Nephron (organoid): ENCODE results near the gene KCTD19.
A peak's percentile ranks its signal among the peaks of the same experiment; 100 is the strongest.

ENCODE experiments used
- H3K27ac Mint-ChIP-seq, 3 experiments: 2 replicates each; pipeline ENCODE4 v1.8.0; 2020; ENCODE audit warnings: mixed read lengths in 3 of 3, mild to moderate bottlenecking in 2 of 3, moderate library complexity in 1 of 3
- H3K27me3 Mint-ChIP-seq: 2 replicates; pipeline ENCODE4 v1.8.0; 2021; ENCODE audit warnings: low read depth, mild to moderate bottlenecking, moderate library complexity, mixed read lengths
- H3K36me3 Mint-ChIP-seq: 2 replicates; pipeline ENCODE4 v1.8.0; 2020; ENCODE audit warnings: low read depth, mixed read lengths
- H3K4me1 Mint-ChIP-seq: 2 replicates; pipeline ENCODE4 v1.8.0; 2020; ENCODE audit warnings: mixed read lengths
- H3K4me3 Mint-ChIP-seq, 3 experiments: 2 replicates each; pipeline ENCODE4 v1.8.0; 2020; ENCODE audit warnings: mild to moderate bottlenecking in 3 of 3, mixed read lengths in 3 of 3, moderate library complexity in 2 of 3
- H3K9me3 Mint-ChIP-seq: 2 replicates; pipeline ENCODE4 v1.8.0; 2020; ENCODE audit warnings: mixed read lengths
- CTCF ChIP-seq, 3 experiments: fragments of 200-600 bp; sonication (generic); IDR thresholded peaks; one replicate each; pipeline ENCODE4 v1.5.0; 2021; ENCODE audit warnings: antibody characterized with exemption in 3 of 3; ENCODE audit not compliant: unreplicated experiment in 3 of 3

Gene KCTD19

GRCh38 chr16:67250045-67250327 is 76.6 kb downstream of the KCTD19 start:
- peaks cover 31% of the 10 kb centered on the region for H3K4me1 Mint-ChIP-seq
- peaks cover 32% of the 10 kb centered on the region for H3K27me3 Mint-ChIP-seq
- no peak for TF ChIP-seq CTCF (IDR thresholded peaks at IDR 0.05; ENCODE audit: unreplicated experiment in 3 of 3)
- H3K4me3 Mint-ChIP-seq = peak overlapping the region; percentile 84 to 88 (median 86)
- peak overlapping the region in 2 of 3 experiments; percentile 56 to 58 for H3K27ac Mint-ChIP-seq
- H3K36me3 Mint-ChIP-seq = no peaks in the 10 kb centered on the region
- no peaks in the 10 kb centered on the region for H3K9me3 Mint-ChIP-seq

- Mint-ChIP-seq H3K27ac (peak overlapping the region; percentile 2 to 58 (median 56)), H3K36me3 (no peaks in the 10 kb centered on the region), H3K4me3 (peak overlapping the region; percentile 84 to 88 (median 86)), H3K9me3 (no peaks in the 10 kb centered on the region), H3K27me3 (peaks cover 32% of the 10 kb centered on the region), H3K4me1 (peaks cover 34% of the 10 kb centered on the region)
- TF ChIP-seq CTCF (IDR thresholded peaks at IDR 0.05; ENCODE audit: unreplicated experiment in 3 of 3) = no peak
Observed at GRCh38 chr16:67249178-67250044, 77.1 kb downstream of the KCTD19 start.

GRCh38 chr16:67248401-67249177 is 78.0 kb downstream of the KCTD19 start, which contains the start of gene SLC9A5:
Gene SLC9A5, plus strand, starts transcription at chr16:67248979. Its CDS starts 36 bp downstream, at chr16:67249015.
- Mint-ChIP-seq H3K36me3 (no peaks in the 10 kb centered on the region), H3K4me3 (peak within 1 kb of the TSS; percentile 88 to 90 (median 89)), H3K27me3 (peaks cover 32% of the 10 kb centered on the region), H3K27ac (peak within 1 kb of the TSS; percentile 46 to 89 (median 59)), H3K4me1 (peaks cover 34% of the 10 kb centered on the region), H3K9me3 (no peaks in the 10 kb centered on the region)
- TF ChIP-seq CTCF (IDR thresholded peaks at IDR 0.05; ENCODE audit: unreplicated experiment in 3 of 3) = peak in 1 of 3 experiments; percentile 22

- no peak for TF ChIP-seq CTCF (IDR thresholded peaks at IDR 0.05; ENCODE audit: unreplicated experiment in 3 of 3)
- peaks cover 32% of the 10 kb centered on the region for H3K27me3 Mint-ChIP-seq
- peak overlapping the region; percentile 46 to 89 (median 59) for H3K27ac Mint-ChIP-seq
- peaks cover 34% of the 10 kb centered on the region for H3K4me1 Mint-ChIP-seq
- H3K36me3 Mint-ChIP-seq = no peaks in the 10 kb centered on the region
- H3K9me3 Mint-ChIP-seq = no peaks in the 10 kb centered on the region
- H3K4me3 Mint-ChIP-seq = peak overlapping the region; percentile 87 to 90 (median 89)
Observed at GRCh38 chr16:67248073-67248400, 78.5 kb downstream of the KCTD19 start.

GRCh38 chr16:67247192-67248072 is 79.1 kb downstream of the KCTD19 start, which contains the start of gene FHOD1:
Gene FHOD1, minus strand, starts transcription at chr16:67247481. Its CDS starts 71 bp downstream, at chr16:67247410.
- Mint-ChIP-seq H3K27ac (peak within 1 kb of the TSS; percentile 46 to 89 (median 59)), H3K9me3 (no peaks in the 10 kb centered on the region), H3K4me1 (peaks cover 34% of the 10 kb centered on the region), H3K36me3 (no peaks in the 10 kb centered on the region), H3K27me3 (peaks cover 28% of the 10 kb centered on the region), H3K4me3 (peak within 1 kb of the TSS; percentile 87 to 90 (median 89))
- TF ChIP-seq CTCF (IDR thresholded peaks at IDR 0.05; ENCODE audit: unreplicated experiment in 3 of 3) = no peak
